Endodermal cell (in vitro differentiated cells): ENCODE data around the gene BSX. TPM values are rescaled to one million over a fixed set of nuclear protein-coding genes. Genes with fewer than 3 reads are reported as not detected.
A peak's percentile ranks its signal among the peaks of the same experiment; 100 is the strongest.

Experiments
- DNase-seq: peaks from one replicate; pipeline ENCODE4 v3.0.0-alpha.2; 2017
- H3K27ac ChIP-seq: 2 replicates; pipeline ENCODE4 v1.5.1; 2013; ENCODE audit warnings: mild to moderate bottlenecking, low read depth, low read length, moderate library complexity
- H3K27me3 ChIP-seq: 2 replicates; pipeline ENCODE4 v1.6.1; 2013; ENCODE audit warnings: mild to moderate bottlenecking, low read length, moderate library complexity; ENCODE audit not compliant: insufficient read depth, control insufficient read depth, poor library complexity, severe bottlenecking
- H3K36me3 ChIP-seq: 2 replicates; pipeline ENCODE4 v1.7.0; 2013; ENCODE audit warnings: mild to moderate bottlenecking, low read length, moderate library complexity; ENCODE audit not compliant: control insufficient read depth, insufficient read depth
- H3K4me1 ChIP-seq: one replicate; pipeline ENCODE4 v1.7.0; 2013; ENCODE audit warnings: low read length; ENCODE audit not compliant: control insufficient read depth, insufficient read depth
- H3K4me3 ChIP-seq: 2 replicates; pipeline ENCODE4 v1.5.1; 2013; ENCODE audit warnings: mild to moderate bottlenecking, low read length, moderate library complexity
- H3K9ac ChIP-seq: 2 replicates; pipeline ENCODE4 v1.6.1; 2013; ENCODE audit warnings: mild to moderate bottlenecking, low read length, moderate library complexity; ENCODE audit not compliant: poor library complexity, severe bottlenecking; ENCODE audit errors: extremely low read depth
- H3K9me3 ChIP-seq: 2 replicates; pipeline ENCODE4 v1.6.1; 2013; ENCODE audit warnings: mild to moderate bottlenecking, low read length, moderate library complexity; ENCODE audit not compliant: control insufficient read depth
- H3K27ac Mint-ChIP-seq: 2 replicates; pipeline ENCODE4 v1.8.0; 2020; ENCODE audit warnings: mixed read lengths
- H3K27me3 Mint-ChIP-seq: 2 replicates; pipeline ENCODE4 v1.8.0; 2021; ENCODE audit warnings: mild to moderate bottlenecking, mixed read lengths; ENCODE audit not compliant: insufficient read depth
- H3K36me3 Mint-ChIP-seq: 2 replicates; pipeline ENCODE4 v1.8.0; 2020; ENCODE audit warnings: low read depth, mixed read lengths
- H3K4me1 Mint-ChIP-seq: 2 replicates; pipeline ENCODE4 v1.8.0; 2020; ENCODE audit warnings: mixed read lengths
- H3K4me3 Mint-ChIP-seq: 2 replicates; pipeline ENCODE4 v1.8.0; 2020; ENCODE audit warnings: mild to moderate bottlenecking, moderate library complexity, mixed read lengths
- H3K9me3 Mint-ChIP-seq: 2 replicates; pipeline ENCODE4 v1.8.0; 2020; ENCODE audit warnings: mild to moderate bottlenecking, mixed read lengths
- CTCF ChIP-seq: fragments of 200-600 bp; sonication (generic); conservative IDR thresholded peaks from 2 replicates; pipeline ENCODE4 v1.5.0; 2021; ENCODE audit warnings: antibody characterized with exemption, mild to moderate bottlenecking
- WGBS, 2 experiments: methylation state at CpG; one replicate each; pipeline versions ENCODE4 v1.1.5 to v1.1.7; 2013; ENCODE audit warnings: missing lambda C conversion rate in 2 of 2, mixed read lengths in 1 of 2; ENCODE audit not compliant: insufficient coverage in 1 of 2, insufficient read length in 1 of 2; 5-methylcytosine and 5-hydroxymethylcytosine counted together
- total RNA-seq, 2 donors: library from RNA; stranded (reverse); fragmentation: NEBNext Ultra II Directional in 1 of 2; extraction: Animal tissue kit (Norgen Biotek cat#: 25700) in 1 of 2; gene quantifications; 2 replicates in 1 of 2; 3 replicates in 1 of 2; pipeline ENCODE4 v1.2.1, GENCODE V29; 2021

Gene BSX
- total RNA-seq, 2 donors from 2014 or later, result not detected

- DNase-seq, result no peak
- Histone ChIP-seq H3K27ac (no peak overlapping the region), H3K36me3 (no peaks in the 10 kb centered on the region), H3K9ac (no peak overlapping the region), H3K27me3 (no peaks in the 10 kb centered on the region), H3K4me1 (no peaks in the 10 kb centered on the region), H3K9me3 (no peaks in the 10 kb centered on the region), H3K4me3 (no peak overlapping the region)
- H3K27ac Mint-ChIP-seq, result no peak overlapping the region
- no peaks in the 10 kb centered on the region for H3K9me3 Mint-ChIP-seq
- TF ChIP-seq CTCF, result no peak
- H3K4me3 Mint-ChIP-seq, result no peak overlapping the region
- peaks cover 18% of the 10 kb centered on the region for H3K4me1 Mint-ChIP-seq
- peaks cover 2% of the 10 kb centered on the region for H3K27me3 Mint-ChIP-seq
- WGBS, 2 experiments, result 90 to 99% methylated on average over 4 to 5 of the region's 5 CpGs
- no peaks in the 10 kb centered on the region for H3K36me3 Mint-ChIP-seq
Measured at GRCh38 chr11:123000721-123001120, 19.1 kb upstream of the BSX start.

GRCh38 chr11:122998727-122999366 lies 17.2 kb upstream of the BSX start:
- no peaks in the 10 kb centered on the region for H3K36me3 Mint-ChIP-seq
- Histone ChIP-seq H3K9me3 (no peaks in the 10 kb centered on the region), H3K27me3 (no peaks in the 10 kb centered on the region), H3K9ac (no peak overlapping the region), H3K36me3 (no peaks in the 10 kb centered on the region), H3K4me3 (no peak overlapping the region), H3K4me1 (no peaks in the 10 kb centered on the region), H3K27ac (no peak overlapping the region)
- peaks cover 2% of the 10 kb centered on the region for H3K27me3 Mint-ChIP-seq
- DNase-seq, result no peak
- H3K27ac Mint-ChIP-seq, result peak overlapping the region; percentile 26
- TF ChIP-seq CTCF, result no peak
- 69 to 70% methylated on average over 12 to 14 of the region's 14 CpGs for WGBS, 2 experiments
- H3K4me3 Mint-ChIP-seq, result no peak overlapping the region
- peaks cover 22% of the 10 kb centered on the region for H3K4me1 Mint-ChIP-seq
- no peaks in the 10 kb centered on the region for H3K9me3 Mint-ChIP-seq

GRCh38 chr11:122995526-122995925 lies 13.9 kb upstream of the BSX start:
- TF ChIP-seq CTCF, result no peak
- no peak overlapping the region for H3K4me3 ChIP-seq
- H3K4me1 Mint-ChIP-seq, result peaks cover 22% of the 10 kb centered on the region
- H3K4me1 ChIP-seq, result no peaks in the 10 kb centered on the region
- 75% methylated on average over 3 of the region's 3 CpGs; no CpG with 5 or more reads in 1 of the 2 experiments for WGBS, 2 experiments
- H3K36me3 Mint-ChIP-seq, result no peaks in the 10 kb centered on the region
- no peak for DNase-seq
- H3K4me3 Mint-ChIP-seq, result no peak overlapping the region
- no peaks in the 10 kb centered on the region for H3K9me3 ChIP-seq
- no peak overlapping the region for H3K27ac Mint-ChIP-seq
- H3K27me3 ChIP-seq, result no peaks in the 10 kb centered on the region
- H3K27ac ChIP-seq, result no peak overlapping the region
- H3K36me3 ChIP-seq, result no peaks in the 10 kb centered on the region
- no peaks in the 10 kb centered on the region for H3K27me3 Mint-ChIP-seq
- H3K9me3 Mint-ChIP-seq, result no peaks in the 10 kb centered on the region
- H3K9ac ChIP-seq, result no peak overlapping the region
